Articular chondrocyte of knee joint (primary cell): ENCODE data around the gene OR8A1. TPM values are rescaled to one million over a fixed set of nuclear protein-coding genes. Genes with fewer than 3 reads are reported as not detected.

Source experiments
- small RNA-seq: library from RNA; depleted of rRNA; stranded (forward); fragments of <200 nt; gene quantifications from one replicate; pipeline ENCODE3, GENCODE V24; 2012
- total RNA-seq: library from RNA; depleted of rRNA; stranded (reverse); fragments of >200 nt; gene quantifications from 2 replicates; pipeline ENCODE4 v1.2.3, GENCODE V29; 2012

Gene OR8A1
- total RNA-seq: under 0.01 TPM in 1 of 2 replicates, not detected in the other

GRCh38 chr11:124569697-124570096 is at the start of gene OR8A1:
Gene OR8A1, plus strand, starts transcription at chr11:124569997. Its CDS starts 123 bp downstream, at chr11:124570120.

GRCh38 chr11:124543554-124543953 is 26.2 kb upstream of the OR8A1 start, which contains the start of gene OR8B12:
Gene OR8B12, minus strand, starts transcription at chr11:124543654. Its CDS starts 0 bp downstream, at chr11:124543654.

GRCh38 chr11:124611064-124611463 is 41.3 kb downstream of the OR8A1 start, which contains the start of gene PANX3:
Gene PANX3, plus strand, starts transcription at chr11:124611428. Its CDS starts 129 bp downstream, at chr11:124611557.

Small RNAs within 50 kb of the gene (small RNA-seq; reads per million reads assigned to genes)
- gene OR8A3P: not detected

Other genes with a start within 250 kb of the OR8A1 start
- not detected in 2 replicates for gene OR8D2, start 249.8 kb upstream of the OR8A1 start, total RNA-seq
- not detected in 2 replicates for gene OR8B2, start 185.5 kb upstream of the OR8A1 start, total RNA-seq
- gene OR8B3, start 171.0 kb upstream of the OR8A1 start, total RNA-seq: not detected in 2 replicates
- not detected in 2 replicates for gene OR8B4, start 145.1 kb upstream of the OR8A1 start, total RNA-seq
- gene OR8B8, start 124.3 kb upstream of the OR8A1 start, total RNA-seq: not detected in 2 replicates
- gene OR8B12, start 26.3 kb upstream of the OR8A1 start, total RNA-seq: not detected in 2 replicates
- gene PANX3, start 41.4 kb downstream of the OR8A1 start, total RNA-seq: 0.22 TPM in 1 of 2 replicates, not detected in the other
- gene TBRG1, start 52.9 kb downstream of the OR8A1 start, total RNA-seq: 36.2 and 36.4 TPM in 2 replicates
- gene SIAE, start 103.7 kb downstream of the OR8A1 start, total RNA-seq: 13.1 and 16.0 TPM in 2 replicates
- 18.9 and 23.9 TPM in 2 replicates for gene SPA17, start 103.9 kb downstream of the OR8A1 start, total RNA-seq
- 0.39 and 0.65 TPM in 2 replicates for gene NRGN, start 169.9 kb downstream of the OR8A1 start, total RNA-seq
- gene VSIG2, start 182.3 kb downstream of the OR8A1 start, total RNA-seq: not detected in 2 replicates
- gene ESAM, start 192.3 kb downstream of the OR8A1 start, total RNA-seq: 0.13 and 0.54 TPM in 2 replicates
- 10.2 and 10.8 TPM in 2 replicates for gene MSANTD2, start 230.4 kb downstream of the OR8A1 start, total RNA-seq